HCEC 1CT (cell line): ENCODE data around the gene CNTN5.

Experiments
- DNase-seq: peaks from one replicate; pipeline ENCODE4 v3.0.0-alpha.2; 2017

Gene CNTN5

DNA sequence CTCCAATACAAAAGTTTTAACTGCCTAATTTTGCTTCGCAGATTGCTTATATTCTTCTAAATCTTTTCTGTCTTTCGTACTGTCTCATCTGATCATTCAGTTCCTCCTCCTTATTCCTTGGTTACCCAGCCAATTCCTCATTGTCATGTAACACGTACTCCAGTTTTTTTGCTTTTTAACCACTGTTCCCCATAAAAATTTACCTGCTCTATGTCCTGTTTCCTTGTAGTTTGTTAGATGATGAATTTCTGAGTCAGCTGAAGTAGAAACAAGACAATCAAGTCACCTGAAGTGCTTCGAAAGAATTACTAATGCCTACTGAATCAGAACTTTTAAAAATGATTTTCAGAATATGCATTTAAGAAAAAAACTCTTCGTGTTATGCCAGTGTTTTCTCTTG lies 150.6 kb downstream of the CNTN5 start:
- no peak for DNase-seq

DNA sequence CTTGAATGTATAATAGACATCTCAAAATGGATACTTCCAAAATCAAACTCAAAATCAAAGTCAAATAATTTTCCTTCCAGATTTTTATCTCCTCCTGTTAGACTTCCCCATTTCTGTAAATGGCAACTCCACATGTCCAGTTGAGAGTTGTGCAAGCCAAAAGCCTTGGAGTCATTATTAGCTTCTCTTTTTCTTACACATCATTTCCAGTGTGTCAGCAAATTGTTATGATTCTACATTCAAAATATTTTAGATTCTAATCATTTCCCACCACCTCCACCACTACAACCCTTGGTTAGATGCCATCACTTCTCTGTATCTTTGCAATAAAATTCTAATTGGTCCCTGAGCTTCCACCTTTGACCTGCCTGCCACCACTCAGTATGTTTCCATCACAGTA lies 155.7 kb downstream of the CNTN5 start:
- no peak for DNase-seq

DNA sequence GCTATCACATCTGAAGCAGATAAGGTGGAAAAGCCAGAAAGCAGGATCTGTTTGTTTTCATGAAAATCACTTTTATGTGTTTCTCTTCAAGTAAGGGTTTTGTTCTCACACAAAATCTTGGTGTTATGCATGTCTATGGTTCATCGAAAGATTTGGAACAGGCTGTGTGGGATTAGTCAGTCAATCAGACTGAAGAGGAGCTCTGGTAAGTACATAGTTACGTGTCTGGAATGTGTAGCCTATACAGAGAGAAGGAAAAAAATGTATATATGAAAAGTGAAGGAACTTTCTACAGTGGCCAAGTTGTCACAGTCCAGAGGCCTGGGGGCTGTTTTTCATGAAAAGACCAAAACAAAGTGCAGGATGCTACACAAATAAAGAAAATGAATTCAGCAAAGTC lies 156.7 kb downstream of the CNTN5 start:
- peak; percentile 9 for DNase-seq

DNA sequence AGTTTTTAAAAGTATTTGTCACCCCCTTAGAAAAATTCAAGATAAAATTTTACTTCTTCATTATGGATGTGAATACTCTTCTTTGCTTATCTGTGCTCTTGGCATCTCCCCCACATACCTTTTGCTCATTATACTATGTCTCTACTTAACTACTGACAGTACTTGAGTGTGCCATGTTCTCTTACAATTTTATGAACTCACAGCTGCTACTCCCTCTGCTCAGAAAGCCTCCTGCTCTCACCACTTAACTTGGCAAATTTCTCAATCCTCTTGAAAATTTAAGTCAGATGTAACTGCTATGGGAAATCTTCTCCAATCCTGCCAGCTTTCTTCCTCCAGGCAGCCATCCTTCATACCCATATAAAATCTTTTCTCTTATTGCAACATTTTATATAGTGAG lies 163.4 kb downstream of the CNTN5 start:
- no peak for DNase-seq

DNA sequence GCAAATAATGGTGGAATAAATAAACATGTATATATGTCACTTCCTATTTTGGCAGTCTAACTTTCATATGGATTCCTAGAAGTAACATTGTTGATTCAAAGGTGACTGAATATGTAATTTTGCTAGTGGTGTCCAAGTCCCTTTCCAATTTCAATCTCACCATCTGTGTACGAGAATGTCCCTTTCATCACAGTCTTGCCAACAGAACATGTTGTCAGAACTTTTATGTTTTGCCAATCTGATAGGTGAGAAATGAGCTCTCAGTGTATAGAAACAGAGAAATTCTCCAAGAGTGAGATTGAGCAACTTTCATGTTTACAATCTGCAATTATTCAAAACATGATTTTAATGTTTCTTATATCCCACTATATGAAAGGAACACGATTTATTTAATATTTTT lies 167.5 kb downstream of the CNTN5 start:
- no peak for DNase-seq

DNA sequence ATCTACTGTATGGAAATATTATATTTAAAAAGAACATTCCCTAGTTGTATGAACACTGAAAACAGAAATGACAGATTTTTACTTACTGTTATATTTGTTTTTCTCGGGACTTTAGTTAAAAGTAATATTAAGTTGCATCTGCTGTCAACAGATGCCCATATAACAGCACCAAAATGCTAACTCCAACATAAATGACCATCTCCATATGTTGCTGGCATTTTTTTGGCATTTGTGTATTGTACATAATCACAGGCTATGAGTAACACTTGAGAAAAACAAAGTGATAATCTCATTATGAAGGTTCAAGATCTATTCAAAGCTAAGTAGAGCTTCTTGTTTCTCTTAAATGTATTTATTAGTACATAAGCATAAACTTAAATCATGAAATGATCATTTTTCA lies 172.0 kb downstream of the CNTN5 start:
- no peak for DNase-seq

DNA sequence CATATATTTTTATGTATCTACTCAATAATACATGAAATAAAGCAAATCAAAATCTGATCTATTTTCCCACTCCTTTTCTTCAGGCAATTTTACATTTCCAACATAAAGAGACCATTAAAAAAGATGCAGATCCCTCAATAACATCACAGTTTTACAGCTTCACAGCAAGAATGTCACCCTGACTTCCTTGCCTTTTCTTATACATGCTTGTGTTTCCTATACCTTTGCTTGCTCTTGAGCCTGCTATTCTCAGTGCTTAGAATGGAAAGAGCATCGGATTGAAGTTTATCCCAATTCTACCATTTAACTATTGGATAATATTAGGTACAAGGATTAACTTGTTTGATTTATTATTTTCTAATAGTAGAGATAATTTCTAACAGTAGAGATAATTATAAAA lies 176.7 kb downstream of the CNTN5 start:
- no peak for DNase-seq

DNA sequence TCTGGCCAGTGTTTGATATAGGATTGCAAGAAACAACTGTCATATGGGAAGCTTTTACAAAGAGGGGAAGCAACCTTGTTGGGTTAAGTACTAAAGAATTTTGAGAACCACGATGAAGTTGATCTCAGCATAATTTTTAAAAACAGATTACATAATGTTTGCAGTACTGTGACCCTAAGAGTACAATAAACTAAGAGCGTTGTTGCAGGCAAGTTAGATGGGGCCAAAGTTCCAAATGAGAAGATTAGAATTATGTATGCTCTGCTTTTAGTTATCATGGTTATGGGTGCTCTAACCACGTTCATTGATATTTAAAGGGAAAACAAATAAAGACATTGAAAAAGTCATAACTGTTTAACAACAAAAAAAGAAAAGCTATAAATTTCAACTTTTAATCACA lies 177.5 kb downstream of the CNTN5 start:
- DNase-seq = no peak

DNA sequence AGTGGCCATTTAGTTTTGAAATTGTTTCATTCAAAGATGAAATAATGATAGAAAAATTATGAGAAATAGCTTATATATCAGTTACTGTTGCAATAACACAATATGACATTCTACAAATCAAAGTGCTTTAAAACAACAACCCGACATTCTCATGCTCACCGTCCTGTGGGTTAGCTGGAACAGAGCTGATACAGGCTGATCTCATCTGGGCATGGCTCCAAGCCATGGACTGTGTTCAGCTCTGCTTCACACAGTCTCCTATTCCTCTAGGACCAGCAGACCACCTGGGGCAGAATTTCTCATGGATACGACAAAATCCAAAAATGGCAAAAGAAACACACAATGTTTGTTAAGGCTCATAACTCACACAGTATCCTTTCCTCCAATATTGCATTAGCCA lies 178.6 kb downstream of the CNTN5 start:
- no peak for DNase-seq

DNA sequence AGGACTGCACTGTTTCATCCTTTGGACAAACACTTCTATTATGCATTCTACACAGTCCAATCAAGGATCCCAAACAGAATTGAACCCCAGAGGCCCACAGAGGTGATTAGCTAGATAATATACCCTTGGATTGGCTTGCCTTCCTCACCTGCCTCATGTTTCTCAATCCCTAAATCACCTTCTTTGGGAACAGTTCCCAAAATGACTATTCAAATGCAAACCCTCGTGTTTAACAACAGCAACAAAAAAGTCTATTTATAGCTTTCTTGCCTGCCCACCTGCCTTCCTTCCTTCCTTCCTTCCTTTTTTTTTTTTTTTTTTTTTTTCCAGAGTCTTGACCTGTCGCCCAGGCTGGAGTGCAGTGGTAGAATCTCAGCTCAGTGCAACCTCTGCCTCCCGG lies 180.0 kb downstream of the CNTN5 start:
- DNase-seq = no peak

DNA sequence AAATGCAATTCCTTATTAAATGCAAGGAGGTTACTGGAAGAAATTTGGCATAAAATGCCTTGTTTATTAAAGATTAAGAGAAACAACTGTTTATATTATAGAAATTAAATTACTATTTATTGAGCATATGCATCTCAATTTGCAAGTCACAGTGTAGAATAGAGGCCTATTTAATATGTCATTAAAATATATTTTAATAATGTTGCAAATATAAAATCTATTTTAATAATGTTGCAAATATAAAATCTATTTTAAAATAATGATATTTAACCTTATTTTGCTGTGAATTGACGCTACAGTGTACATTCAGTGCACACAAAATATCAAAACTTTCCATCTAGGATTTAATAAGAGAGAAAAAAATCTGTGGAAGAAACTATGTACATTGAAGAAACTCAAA lies 188.1 kb downstream of the CNTN5 start:
- no peak for DNase-seq

DNA sequence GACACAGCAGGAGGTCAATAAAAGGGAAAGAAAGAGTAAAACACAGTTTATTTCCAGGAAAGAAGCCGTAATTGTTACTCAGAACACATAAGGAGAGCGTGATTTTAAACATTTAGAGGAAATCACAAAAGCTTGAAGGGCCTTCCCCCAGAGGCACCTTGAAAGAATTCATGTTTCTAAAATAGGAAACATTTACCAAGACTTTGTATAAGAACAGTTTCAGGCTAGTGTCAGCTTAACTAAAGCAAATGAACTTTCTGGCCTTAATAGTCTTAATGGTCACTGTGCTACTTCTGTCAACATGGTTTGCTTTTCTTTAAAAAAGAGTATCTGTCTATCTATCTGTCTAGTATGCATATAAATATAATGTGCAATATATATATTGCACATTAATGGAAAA lies 208.8 kb downstream of the CNTN5 start:
- DNase-seq = no peak

DNA sequence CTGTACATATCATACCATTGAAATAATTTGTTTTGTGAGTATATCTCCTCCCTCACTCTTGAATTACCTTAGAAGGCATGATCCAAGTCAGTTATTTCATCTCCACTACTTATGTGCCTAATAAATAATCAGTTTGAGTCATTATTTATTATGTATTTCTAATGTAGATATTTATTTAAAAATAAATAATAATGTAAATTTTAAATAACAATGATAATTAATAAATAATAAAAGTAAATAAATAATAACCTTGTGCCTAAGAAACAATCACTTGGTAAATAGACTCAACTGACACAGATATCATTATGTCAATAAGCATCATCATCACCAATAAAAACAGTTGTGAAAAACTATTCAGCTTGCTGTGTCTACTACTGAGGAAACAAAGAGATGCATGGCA lies 213.8 kb downstream of the CNTN5 start:
- no peak for DNase-seq

DNA sequence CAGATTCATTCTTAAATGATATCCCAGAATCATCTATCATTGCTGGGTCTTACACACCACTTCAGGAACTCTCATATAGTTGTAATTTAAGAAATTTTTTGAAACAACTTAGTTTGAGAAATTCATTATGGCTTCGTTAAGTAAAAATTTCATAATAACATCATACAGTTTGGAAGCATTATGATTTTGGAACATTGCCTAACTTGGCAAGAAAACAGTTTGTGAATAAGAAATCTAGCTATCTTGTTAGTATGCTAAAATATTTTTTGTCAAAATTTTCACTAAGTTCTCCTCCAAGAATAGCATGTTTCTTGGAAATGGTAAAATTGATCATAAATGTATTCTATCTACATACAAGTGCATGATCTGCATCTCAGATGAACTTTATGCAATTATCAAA lies 217.7 kb downstream of the CNTN5 start:
- DNase-seq = no peak

DNA sequence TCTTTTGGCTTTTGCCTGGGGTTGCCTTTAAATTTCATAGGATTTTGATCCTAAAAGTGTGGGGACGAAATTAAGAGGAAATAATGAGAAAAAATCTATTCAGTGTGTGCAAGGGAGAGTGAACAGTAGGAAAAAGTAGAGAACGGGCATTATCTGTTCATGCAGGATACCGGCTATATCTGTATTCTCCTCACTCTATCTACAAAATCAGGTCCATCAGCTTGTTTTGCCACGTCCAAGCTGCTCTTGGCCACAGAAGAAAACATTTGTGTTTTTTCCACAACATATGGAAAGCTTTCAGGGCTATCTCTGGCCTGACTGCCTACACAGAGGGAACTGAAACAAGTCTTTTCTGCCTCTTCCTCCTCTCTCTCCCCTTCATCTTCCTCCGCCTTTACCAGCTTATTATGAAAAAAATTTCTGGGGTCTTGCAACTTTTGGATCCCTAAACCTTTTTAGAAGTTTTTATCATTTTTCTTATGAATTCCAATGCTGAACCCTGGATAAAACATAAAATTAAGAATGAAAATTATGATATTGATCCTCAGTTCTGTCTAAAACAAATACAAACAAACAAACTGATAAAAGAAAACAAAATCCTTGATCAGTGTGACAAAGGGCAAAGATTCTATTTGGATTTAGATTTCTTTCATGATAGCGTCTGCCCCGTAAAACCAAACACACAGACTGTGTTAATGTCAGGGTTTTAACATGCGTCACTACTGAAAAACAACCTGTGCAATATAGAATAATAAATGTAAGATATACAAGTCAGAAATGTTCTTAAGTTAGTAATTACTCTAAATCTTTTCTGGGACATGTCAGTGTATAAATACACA lies 219.7 kb downstream of the CNTN5 start:
- no peak for DNase-seq

DNA sequence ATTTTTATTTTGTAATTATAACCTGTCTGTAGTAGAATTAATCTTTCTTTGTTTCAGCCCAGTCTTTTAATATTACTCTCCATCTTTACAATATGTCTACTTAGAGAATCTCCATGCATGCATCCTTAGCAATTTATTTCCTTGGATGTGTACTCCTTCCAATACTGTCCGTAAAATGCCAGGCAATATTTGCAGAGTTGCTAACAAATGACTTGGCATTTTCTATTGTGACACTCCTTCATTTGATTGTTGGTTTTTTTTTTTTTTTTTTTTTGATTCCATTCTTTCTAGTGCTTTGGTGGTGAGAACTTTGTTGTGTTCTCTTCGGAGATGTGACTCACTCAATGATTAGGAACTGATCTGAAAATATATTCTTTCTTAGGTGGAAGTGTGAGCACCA lies 220.3 kb downstream of the CNTN5 start:
- DNase-seq = no peak

DNA sequence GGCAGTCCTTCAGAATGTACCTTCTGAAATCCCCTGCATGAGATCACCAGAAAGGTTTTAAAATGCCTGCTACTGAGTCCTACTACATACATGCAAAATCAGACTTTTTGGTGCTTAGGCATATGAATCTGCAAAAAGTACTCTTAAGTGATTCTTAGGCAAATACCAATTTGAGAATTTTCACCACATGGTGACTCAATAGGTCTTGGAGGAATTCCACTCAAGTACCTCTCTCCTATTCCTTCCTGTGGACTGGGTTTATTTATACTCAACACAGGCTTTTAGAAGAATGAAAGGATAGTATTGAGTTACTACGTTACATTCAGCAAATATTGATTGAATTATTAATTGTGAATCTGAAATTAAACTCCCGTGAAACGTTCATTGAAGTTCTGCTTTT lies 223.9 kb downstream of the CNTN5 start:
- DNase-seq = no peak

DNA sequence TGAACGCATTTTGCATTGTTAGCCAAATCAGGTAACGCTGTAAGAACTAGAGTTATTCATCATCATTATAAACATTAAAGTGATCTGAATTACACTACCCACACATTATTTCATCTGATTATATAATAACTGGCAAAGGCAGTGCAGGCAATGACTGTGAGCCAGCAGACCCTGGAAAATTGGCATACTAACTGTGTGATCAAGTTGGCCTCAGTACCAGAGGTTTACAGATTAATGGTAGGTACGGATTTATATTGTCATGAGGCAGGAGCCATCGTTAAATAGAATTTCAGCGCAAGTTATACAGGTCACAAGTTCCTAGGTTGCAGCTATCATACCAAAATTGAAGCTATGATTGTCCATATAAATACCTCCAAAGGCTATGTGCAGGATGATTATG lies 225.4 kb downstream of the CNTN5 start:
- DNase-seq = no peak

DNA sequence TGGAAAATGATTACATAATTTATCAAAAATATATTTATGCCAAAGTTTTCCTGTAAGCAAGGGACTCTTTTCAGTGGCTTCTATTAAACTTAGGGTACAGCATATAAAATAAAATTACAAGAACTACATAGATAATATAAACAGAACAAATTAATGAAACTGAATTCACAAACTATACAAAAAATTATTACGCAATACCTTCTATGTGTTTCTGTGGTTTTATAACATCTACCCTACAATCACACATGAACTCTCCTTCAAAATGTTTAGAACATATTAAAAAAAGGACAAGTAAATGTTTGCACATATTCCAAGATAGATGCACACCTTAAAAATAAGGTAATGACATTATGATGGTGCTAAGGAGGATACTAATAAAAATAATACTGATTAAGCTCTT lies 235.9 kb downstream of the CNTN5 start:
- no peak for DNase-seq

DNA sequence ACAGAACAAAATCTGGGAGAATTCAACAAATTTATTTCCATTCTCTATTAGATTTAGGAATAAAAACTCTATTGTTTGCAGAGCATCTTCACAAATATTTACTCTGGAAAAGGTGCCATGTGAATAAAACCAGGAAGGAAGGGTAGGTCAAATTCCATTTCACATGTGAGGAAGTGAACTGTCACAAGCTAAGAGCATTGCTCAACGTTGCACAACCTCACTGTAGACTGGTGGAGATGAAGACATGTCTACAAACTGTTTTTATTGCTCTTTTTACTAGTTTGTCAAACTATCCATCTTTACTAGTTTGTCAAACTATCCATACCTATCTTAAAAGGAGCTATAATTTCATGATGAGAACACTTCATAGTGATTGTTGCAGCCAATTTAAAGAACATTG lies 236.4 kb downstream of the CNTN5 start:
- no peak for DNase-seq

DNA sequence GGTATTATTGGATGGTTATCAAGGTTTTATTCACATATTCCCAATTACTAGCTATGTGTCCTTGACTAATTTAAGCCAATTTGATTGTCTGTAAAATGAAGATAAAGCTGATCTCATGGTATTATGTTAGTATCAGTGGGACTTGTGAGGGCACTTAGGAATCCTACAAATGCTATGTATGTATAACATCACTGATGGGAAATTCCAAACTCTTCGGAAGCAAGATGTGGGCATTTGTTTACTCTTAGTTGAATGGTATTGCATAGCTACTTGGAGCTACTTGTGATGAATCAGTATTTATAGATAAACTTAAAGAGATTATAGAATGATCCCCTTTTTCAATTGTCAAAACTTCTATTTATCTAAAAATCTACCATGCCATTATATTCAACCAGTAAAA lies 239.9 kb downstream of the CNTN5 start:
- DNase-seq = no peak

DNA sequence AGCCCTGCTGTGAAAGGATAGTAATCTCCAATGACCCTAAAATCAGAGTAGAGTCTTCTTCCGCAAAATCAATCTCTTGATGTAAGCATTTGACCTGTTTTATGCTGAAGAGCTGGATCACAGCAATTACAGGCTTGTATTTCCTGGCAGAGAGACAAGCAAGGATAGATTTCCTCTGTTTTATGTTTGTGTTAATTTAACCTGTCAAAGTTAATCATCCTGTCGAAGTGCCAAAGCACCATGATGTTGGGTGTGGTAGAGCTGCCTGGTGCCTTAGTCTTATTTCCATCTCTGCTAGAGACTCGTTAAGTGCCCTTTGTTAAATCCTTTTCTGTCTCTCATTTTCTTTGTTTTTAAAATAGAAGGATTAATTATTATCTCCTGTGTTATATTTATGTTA lies 248.1 kb downstream of the CNTN5 start:
- DNase-seq = no peak

DNA sequence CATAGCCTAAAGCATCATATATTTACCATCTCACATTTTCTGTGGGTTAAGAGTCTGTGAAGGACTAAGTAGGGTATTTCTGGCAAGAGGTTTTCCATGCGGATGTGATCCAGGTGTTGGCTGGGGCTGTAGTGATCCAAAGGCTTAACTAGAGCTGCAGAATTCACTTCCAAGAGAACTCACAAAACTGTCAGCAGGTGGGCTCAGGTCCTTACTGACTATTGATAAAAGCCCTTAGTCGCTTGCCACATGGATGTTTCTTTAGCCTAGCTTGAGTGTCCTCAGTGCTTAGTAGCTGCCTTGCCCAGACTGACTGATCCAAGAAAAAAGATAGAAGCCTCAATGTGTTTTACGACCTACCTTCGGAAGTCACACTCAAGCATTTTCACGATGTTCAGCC lies 250.8 kb downstream of the CNTN5 start:
- DNase-seq = no peak

DNA sequence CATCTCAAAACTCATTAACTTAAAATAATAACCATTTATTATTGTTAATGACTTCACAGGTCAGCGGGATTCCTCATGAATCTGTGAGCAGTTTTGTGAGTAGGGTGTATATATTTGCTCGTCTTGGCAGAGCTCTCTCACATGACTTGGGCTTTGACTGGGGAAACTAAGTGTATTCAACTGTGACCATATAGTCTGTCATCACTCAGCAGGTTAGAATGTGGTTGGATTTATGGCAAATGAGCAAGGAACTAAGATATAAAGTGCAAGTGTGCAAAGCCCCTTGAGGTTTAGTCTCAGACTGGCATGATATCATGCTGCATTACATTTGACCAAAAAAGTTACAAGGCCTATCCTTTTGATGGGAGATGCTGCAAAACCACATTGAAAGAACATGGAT lies 254.8 kb downstream of the CNTN5 start:
- DNase-seq = no peak

DNA sequence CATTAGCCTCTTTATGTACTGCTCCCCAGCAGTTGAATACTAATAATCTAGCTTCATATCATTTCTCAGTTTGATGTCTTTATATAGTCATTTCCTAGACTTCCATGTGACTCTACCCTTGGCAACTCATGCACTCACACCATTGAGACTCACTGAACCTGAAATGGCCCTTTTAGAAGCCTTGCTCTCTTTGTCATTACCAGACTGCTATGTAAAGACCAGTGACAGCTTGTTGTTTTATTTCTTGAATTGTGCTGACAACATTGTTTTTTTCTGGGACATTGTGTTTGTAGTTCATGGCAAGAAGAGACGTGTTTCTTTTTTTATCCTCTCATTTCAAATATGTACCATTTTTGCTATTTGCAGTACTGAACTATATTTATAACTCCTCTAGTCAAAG lies 256.5 kb downstream of the CNTN5 start:
- no peak for DNase-seq

DNA sequence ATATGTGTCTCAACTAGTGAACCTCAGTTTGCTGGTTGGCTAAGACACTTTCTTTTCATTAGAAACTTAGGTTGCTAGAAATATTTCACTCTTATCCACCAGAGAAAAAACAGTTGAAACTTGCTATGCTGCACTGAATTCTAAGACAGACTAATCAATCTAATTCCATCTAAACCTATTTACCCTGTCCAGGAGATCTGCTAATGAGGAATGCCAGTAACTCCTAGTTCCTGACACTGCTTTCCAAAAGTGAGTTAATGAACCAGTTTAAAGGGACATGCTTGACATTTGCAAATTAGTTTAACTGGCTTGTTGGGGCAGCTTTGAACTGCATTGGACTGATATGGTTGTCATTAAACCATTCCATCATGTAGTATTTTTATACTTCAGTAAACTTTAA lies 258.5 kb downstream of the CNTN5 start:
- DNase-seq = no peak
